ENCODE measurements around the gene MCF2.

The MCF2 gene

DNA sequence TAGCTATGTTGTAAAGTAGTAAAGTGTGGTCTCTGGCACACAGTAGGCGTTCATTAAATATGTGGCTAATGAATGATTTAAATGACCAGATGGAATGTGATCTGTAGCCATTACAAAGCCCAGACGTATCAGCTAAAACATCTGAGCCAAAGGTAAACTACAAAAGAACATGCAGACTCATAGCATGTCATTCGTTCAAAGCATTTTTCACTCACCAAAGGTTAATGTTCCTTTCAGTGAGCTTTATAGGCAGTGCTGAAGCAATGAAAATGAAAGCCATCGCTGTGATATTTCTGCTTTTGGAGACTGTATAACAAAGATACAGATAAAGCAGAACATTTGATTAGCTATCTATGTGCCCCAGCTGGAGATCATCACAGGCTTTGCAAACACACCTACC is 126.9 kb downstream of the MCF2 start:
- DNase-seq: no peak

DNA sequence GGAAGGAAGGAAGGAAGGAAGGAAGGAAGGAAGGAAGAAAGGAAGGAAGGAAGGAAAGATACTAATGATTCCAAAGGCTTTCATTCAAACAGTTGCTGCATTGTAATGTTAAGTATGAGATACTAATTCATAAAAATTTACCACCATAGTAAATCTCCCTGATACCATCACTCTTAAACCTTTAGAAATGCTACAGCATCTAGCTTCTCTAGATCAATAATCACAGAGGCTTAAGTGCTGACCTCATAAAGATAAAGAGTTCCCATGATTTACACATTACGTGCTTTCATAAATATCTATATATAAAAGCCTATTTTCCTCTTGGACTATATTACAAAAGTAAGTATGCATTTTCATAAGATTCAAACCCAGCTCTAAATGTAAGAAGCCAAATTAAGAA is 141.0 kb downstream of the MCF2 start:
- no peak for DNase-seq

DNA sequence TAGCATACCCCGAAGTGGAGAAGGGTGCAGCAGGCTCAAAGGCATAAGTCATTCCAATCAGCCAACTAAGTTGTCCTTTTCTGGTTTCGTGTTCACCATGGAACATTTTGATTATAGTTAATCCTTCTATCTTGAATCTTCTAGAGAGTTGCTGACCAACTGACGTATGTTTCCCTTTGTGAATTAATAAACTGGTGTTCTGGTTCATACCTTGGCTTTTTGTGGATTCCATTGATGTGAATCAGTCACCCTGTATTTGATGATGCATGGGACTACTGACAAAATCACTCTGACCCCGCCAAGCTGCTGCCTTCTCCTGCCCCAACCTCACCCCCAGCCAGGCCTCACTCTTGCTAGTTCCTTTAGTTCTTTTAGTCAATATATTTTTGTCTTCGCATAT is 144.7 kb downstream of the MCF2 start:
- no peak for DNase-seq

DNA sequence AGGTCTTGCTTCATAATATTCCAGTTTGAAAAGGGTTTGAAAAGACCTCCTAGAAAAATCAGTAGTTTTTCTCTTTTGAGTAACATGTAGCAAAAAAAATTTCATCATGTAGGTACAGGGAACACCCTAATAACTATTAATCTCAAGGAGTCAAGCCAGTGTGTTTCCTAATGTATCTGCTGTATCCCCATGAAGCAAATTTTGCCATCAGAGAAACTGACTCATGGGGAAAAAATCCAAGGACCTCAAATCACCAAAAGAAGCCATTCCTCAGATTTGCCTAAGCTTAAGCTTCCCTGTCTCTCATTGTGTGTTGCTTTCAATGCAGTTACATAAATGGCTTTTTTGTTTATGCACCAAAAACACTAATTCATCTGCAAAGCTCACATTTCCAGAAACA is 147.7 kb downstream of the MCF2 start:
- DNase-seq: no peak

DNA sequence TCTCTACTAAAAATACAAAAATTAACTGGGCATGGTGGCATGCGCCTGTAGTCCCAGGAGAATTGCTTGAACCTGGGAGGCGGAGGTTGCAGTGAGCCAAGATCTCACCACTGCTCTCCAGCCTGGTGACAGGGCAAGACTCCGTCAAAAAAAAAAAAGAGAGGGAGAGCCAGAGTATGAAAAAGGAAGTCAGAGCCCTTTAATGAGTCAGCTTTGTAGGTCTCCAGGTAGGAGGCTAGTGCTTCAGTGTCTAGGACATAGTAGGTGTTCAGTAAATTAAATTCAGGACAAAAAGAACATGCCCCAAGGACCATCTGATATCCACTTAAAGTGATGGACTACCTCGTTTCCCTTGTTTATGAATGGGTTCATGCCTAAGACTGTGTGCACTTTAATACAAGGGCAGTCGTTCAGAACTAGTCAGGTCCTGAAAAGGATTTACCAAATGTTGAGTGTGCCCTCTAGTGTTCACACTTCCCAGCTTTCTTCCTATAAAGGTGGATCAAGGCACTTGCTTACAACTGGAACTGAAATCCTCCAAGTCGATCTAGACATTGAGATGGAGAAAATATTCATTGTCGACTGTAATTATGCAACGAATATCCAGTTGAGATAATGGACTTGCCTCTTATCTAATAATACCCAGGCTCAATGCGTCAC is 148.5 kb downstream of the MCF2 start:
- no peak for DNase-seq

DNA sequence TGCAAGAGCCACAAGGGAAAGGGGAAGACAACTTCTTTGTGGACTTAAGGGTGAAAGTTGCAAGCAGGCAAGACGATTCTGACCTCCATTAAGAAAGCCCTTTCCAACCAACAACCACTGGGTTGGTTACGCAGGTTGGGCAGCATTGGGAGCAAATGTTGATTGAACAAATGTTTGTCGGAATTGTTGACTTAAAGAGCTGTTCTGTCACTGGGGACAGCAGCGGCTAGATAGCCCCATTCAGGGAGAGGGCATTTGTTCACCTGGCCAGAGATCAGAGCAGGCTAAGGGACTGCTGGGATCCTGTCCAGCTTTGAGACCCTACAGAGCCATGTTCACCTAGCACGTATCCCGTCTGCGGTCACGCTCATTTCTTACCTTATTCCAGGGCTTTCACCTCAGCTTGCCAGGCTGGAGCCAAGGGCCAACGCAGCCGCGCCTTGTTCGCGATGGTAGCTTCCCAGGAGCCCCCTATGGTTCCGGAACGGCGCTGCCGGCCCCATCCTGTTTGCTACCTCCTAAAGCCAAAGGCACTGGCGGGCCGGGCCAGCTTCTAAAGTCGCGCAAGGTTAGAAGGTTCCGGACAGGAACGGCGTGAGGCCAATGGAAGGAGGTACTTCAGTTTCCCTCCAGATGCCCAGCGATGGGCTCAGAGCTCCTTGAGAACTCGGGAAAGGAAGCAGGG is 152.8 kb downstream of the MCF2 start:
- no peak for DNase-seq

DNA sequence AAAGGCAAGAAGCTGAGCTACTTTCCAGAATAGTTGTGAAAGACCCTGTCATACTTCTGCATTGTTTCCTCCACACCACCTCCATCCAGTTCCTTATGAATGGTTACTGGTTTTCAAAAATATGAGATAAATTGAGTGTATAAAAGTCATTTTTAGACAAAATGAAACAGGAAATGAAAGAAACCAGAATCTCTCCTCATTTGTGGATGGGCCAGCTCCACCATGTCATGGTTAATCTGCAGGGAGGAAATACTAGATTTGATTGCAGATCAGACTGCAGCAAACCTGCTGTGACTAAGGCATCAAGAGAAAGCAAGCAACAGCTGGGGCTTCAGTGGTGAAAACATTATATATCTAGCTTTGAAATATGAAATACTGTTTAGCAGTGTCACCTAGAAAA is 153.6 kb downstream of the MCF2 start:
- no peak for DNase-seq

DNA sequence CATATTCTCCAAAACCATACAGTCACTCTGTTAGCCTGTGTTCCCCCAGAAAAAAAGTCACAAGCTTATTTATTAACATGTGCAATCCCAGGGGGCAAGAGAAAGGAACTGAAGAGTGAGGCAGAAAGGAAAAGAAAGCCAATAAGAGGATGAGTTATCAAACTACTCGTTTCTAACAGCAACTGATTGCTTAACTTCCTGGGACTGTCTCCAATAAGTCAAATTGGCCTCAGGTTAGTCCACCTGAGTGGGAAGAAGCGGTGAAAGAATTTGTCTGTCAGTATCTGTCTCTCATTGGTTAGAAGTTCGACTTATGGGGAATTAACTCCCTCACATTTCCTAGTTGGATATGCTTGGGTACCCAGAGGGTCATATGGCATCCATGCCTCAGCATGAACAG is 163.4 kb downstream of the MCF2 start:
- DNase-seq: no peak

DNA sequence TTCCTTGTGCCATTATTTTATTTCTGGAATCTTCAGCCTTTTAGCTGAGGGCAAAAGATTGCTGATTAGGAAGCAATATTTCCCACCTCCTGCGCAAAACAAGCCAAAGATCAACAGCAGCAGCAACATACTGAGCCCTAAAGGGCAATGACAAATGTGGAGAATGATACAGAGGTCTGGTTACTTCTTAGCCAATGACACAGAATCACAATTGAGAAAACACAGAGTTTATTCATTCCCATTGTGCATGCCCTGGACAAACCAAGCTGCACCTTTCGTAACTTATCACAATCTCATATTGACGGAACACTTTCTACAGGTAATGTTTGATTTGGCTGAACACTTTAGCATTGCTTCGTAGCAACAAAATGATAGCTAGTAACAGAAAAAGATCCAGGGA is 164.0 kb downstream of the MCF2 start:
- no peak for DNase-seq

DNA sequence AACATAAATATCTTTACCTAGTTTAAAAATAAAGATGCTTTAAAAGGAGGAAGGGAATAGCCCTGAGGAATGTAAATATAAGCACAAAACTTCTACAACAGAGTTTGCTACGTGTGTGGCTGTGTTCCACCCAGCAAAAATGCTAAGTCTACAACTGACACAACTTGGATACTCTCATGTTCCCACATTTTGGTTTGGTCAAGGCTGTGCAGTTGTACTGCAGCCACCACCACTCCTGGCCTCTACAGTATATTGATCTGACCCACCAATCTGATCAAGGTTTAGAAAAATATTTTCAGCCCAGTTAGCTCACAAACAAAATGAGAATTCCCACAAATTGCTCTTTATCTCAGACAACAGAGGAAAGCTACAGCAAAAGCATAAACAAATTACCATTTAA is 165.3 kb downstream of the MCF2 start:
- DNase-seq: no peak

DNA sequence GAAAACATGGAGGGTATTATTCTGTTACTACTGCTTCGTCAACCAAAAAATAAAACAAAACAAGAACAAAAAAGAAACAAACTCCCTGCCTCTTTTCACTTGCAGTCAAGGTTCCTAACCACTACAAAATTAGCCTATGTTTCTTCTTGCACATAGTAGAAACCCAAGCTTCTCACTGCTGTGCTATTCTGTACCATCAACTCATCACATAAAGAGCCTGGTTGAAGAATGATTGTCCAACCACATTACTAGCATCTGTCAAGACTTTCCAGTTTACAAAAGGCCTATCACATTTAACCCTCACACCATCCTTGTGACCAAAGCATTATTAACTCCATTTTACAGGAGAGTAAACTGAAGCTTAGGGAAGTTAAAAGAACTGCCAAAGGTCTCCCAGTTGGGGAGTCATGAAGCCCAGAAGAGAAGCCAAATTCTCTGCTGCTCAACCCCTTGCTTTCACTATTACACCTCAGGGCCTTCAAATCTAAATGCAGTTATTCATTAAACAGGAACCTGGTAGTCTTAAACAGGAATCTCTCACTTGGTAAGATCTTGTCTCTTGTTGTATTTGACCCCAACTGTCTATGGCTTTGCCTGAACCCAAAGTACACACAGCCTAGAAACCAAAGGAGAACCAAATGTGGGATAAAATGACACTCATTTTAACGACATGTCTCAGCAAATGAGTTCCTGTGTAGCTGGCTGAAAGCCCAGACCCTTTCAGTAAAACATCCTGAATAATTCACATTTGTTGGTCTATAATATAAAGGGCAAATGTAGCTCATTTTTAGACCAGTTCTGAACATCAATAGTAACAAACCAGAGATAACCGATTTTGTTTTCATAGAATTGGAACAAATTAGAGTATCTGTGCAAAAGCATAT is 168.8 kb downstream of the MCF2 start:
- DNase-seq: no peak

DNA sequence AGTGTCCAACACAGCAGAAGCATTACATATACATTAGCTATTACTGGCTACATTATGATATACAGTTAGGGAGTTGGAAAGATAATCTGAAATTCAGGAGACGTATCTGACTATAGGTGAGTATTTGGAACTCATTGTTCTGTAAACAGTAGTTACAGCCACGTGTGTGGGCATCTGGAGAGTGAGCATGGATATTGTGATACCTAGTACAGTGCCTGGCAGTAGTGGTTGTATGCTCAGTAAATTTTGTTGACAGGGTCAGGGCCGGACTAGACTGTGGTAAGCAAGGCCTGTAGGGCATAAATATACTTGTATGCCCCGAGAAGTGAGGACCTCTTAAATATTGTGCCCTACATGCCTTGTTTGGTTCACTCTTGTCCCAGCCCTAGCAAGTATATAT is 174.5 kb downstream of the MCF2 start:
- no peak for DNase-seq

DNA sequence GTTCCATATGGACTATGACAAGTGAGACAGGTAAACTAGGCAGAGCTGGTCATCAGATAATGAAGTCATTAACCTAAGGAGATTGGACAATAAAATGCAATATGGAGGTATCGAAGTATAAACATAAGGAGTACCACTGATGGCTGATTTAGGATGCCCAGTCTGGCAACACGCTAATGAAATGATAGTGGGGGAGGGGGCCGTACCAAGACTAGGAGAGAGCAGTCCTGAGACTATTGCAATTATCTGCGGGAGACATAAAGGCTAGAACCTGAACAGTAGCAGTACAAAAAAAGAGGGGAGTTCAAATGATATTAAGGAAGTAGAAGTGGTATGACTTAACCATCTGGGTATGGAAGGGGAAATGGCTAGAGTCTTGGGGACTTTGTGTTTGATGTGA is 175.1 kb downstream of the MCF2 start:
- no peak for DNase-seq
